GM10847 (cell line): Measurements from ENCODE around the gene ATG9A.

Experiments
- POLR2A ChIP-seq: IDR thresholded peaks from 2 replicates; pipeline ENCODE4 v1.6.1; 2011; ENCODE audit not compliant: insufficient read length; ENCODE audit errors: extremely low read depth

ATG9A gene

GRCh38 chr2:219218732-219219701 is 10.4 kb downstream of the ATG9A start, which contains the start of gene ABCB6:
Gene ABCB6 (minus strand): TSS chr2:219218958. CDS start chr2:219218673, 285 bp downstream.
- peak; percentile 82 for TF ChIP-seq POLR2A

GRCh38 chr2:219218217-219218731 is 11.2 kb downstream of the ATG9A start:
- no peak for TF ChIP-seq POLR2A

- no peak for TF ChIP-seq POLR2A
These were observed 12.9 kb downstream of the ATG9A start for GRCh38 chr2:219216535-219216915.

GRCh38 chr2:219215871-219216534 is 13.4 kb downstream of the ATG9A start:
- TF ChIP-seq POLR2A: no peak

GRCh38 chr2:219214786-219215185 is 14.7 kb downstream of the ATG9A start:
- TF ChIP-seq POLR2A: no peak

- TF ChIP-seq POLR2A: no peak
These were observed 15.3 kb downstream of the ATG9A start for GRCh38 chr2:219214141-219214540.

GRCh38 chr2:219213486-219214071 is 15.9 kb downstream of the ATG9A start:
- TF ChIP-seq POLR2A: no peak

- TF ChIP-seq POLR2A: no peak
These were observed 16.4 kb downstream of the ATG9A start for GRCh38 chr2:219213026-219213415.

- no peak for TF ChIP-seq POLR2A
These were observed 18.5 kb downstream of the ATG9A start for GRCh38 chr2:219210886-219211362.

- TF ChIP-seq POLR2A: no peak
These were observed 19.1 kb downstream of the ATG9A start for GRCh38 chr2:219210196-219210885.

GRCh38 chr2:219209236-219210195 is 19.9 kb downstream of the ATG9A start:
- TF ChIP-seq POLR2A: no peak

GRCh38 chr2:219207884-219208740 is 21.3 kb downstream of the ATG9A start:
- TF ChIP-seq POLR2A: no peak
